ENCODE data around the gene BRAF.
"Not testable (repeated sequence)": the region's sequence is repeated elsewhere in the genome, so short reads cannot be mapped to it uniquely, and the experiment has no call there.

Gene BRAF

GRCh38 chr7:140877249-140877524, 47.5 kb downstream of the BRAF start:
- no peak for DNase-seq (ENCODE audit: low read depth, low spot score)

GRCh38 chr7:140876519-140877248, 48.0 kb downstream of the BRAF start:
- DNase-seq (ENCODE audit: low read depth, low spot score): no peak

GRCh38 chr7:140873434-140873833, 51.3 kb downstream of the BRAF start:
- DNase-seq (ENCODE audit: low read depth, low spot score): no peak

GRCh38 chr7:140870003-140870402, 54.7 kb downstream of the BRAF start:
- DNase-seq (ENCODE audit: low read depth, low spot score): no peak

GRCh38 chr7:140869430-140869829, 55.3 kb downstream of the BRAF start:
- no peak for DNase-seq (ENCODE audit: low read depth, low spot score)

- DNase-seq (ENCODE audit: low read depth, low spot score): no peak
These were observed 57.0 kb downstream of the BRAF start for GRCh38 chr7:140867467-140868462.

GRCh38 chr7:140866926-140867325, 57.8 kb downstream of the BRAF start:
- no peak for DNase-seq (ENCODE audit: low read depth, low spot score)

- DNase-seq (ENCODE audit: low read depth, low spot score): no peak
These were observed 60.0 kb downstream of the BRAF start for GRCh38 chr7:140864732-140865131.

- no peak for DNase-seq (ENCODE audit: low read depth, low spot score)
These were observed 60.9 kb downstream of the BRAF start for GRCh38 chr7:140863867-140864266.

GRCh38 chr7:140863184-140863583, 61.5 kb downstream of the BRAF start:
- no peak for DNase-seq (ENCODE audit: low read depth, low spot score)

- no peak for DNase-seq (ENCODE audit: low read depth, low spot score)
These were observed 67.7 kb downstream of the BRAF start for GRCh38 chr7:140857048-140857447.

- DNase-seq (ENCODE audit: low read depth, low spot score): no peak
These were observed 83.5 kb downstream of the BRAF start for GRCh38 chr7:140841166-140841715.

- DNase-seq (ENCODE audit: low read depth, low spot score): no peak
These were observed 93.0 kb downstream of the BRAF start for GRCh38 chr7:140831724-140832123.

GRCh38 chr7:140829720-140830119, 95.0 kb downstream of the BRAF start:
- no peak for DNase-seq (ENCODE audit: low read depth, low spot score)

- no peak for DNase-seq (ENCODE audit: low read depth, low spot score)
These were observed 96.0 kb downstream of the BRAF start for GRCh38 chr7:140828741-140829140.

GRCh38 chr7:140817383-140817782, 107.3 kb downstream of the BRAF start:
- DNase-seq (ENCODE audit: low read depth, low spot score): not testable (repeated sequence)

- peak; percentile 54 for DNase-seq (ENCODE audit: low read depth, low spot score)
These were observed 113.7 kb downstream of the BRAF start for GRCh38 chr7:140810830-140811556.

GRCh38 chr7:140810385-140810784, 114.3 kb downstream of the BRAF start:
- DNase-seq (ENCODE audit: low read depth, low spot score): no peak

- no peak for DNase-seq (ENCODE audit: low read depth, low spot score)
These were observed 145.8 kb downstream of the BRAF start for GRCh38 chr7:140778975-140779374.

GRCh38 chr7:140778568-140778967, 146.2 kb downstream of the BRAF start:
- DNase-seq (ENCODE audit: low read depth, low spot score): no peak

- no peak for DNase-seq (ENCODE audit: low read depth, low spot score)
These were observed 150.4 kb downstream of the BRAF start for GRCh38 chr7:140774371-140774770.

- DNase-seq (ENCODE audit: low read depth, low spot score): no peak
These were observed 151.6 kb downstream of the BRAF start for GRCh38 chr7:140773104-140773503.

Measured in iPS DF 19.7 (cell line).